Muscle of leg (tissue), 9 donors: ENCODE measurements around the gene RASL11A. TPM values are rescaled to one million over a fixed set of nuclear protein-coding genes. Genes with fewer than 3 reads are reported as not detected.

Experiments
- polyA plus RNA-seq, 8 donors: library from polyadenylated mRNA; unstranded; fragments of 120-200 nt; gene quantifications; one replicate each; pipeline versions ENCODE4 v1.2.1 to v1.2.3, GENCODE V29; 2013; ENCODE audit warnings: inconsistent platforms in 1 of 8, low replicate concordance in 1 of 8; ENCODE audit not compliant: insufficient read length in 8 of 8, insufficient read depth in 1 of 8
- total RNA-seq: library from RNA; stranded (reverse); fragments of 120-200 nt; gene quantifications from one replicate; pipeline ENCODE4 v1.2.4, GENCODE V29; 2013

Gene RASL11A
- total and polyA plus RNA-seq, 9 donors = 2.1 to 4.3 (median 3.0) TPM

Other genes with a start within 250 kb of the RASL11A start
- gene USP12, start 99.0 kb upstream of the RASL11A start, total RNA-seq = 17.6 TPM
- 10 to 100 TPM; 18.9 to 24.4 (median 21.3) TPM for gene USP12, start 99.0 kb upstream of the RASL11A start, polyA plus RNA-seq
- 4,206 TPM for gene RPL21, start 19.3 kb upstream of the RASL11A start, total RNA-seq
- 1,000 to 10,000 TPM; 1,140 to 1,512 (median 1,226) TPM for gene RPL21, start 19.3 kb upstream of the RASL11A start, polyA plus RNA-seq
- 131 TPM for gene GTF3A, start 153.8 kb downstream of the RASL11A start, total RNA-seq
- 100 to 1,000 TPM; 139 to 161 (median 147) TPM for gene GTF3A, start 153.8 kb downstream of the RASL11A start, polyA plus RNA-seq
- gene MTIF3, start 179.7 kb downstream of the RASL11A start, total RNA-seq = 59.4 TPM
- 10 to 100 TPM; 50.2 to 62.0 (median 53.1) TPM for gene MTIF3, start 179.7 kb downstream of the RASL11A start, polyA plus RNA-seq